HEK293 (cell line): ENCODE results near the gene GTPBP6.

Source experiments
- BCL11A ChIP-seq: fragments of 450-650 bp; formaldehyde crosslinking; IDR thresholded peaks from 2 replicates; pipeline ENCODE4 v1.5.1; 2016; ENCODE audit warnings: low read depth, missing biosample characterization, missing genetic modification characterization
- CTCF ChIP-seq: fragments of 450-650 bp; formaldehyde crosslinking; IDR thresholded peaks from 2 replicates; pipeline ENCODE4 v1.5.1; 2016; ENCODE audit warnings: missing biosample characterization, missing genetic modification characterization
- TCF7L2 ChIP-seq: IDR thresholded peaks from 2 replicates; pipeline ENCODE4 v1.6.1; 2011; ENCODE audit warnings: low read depth, mild to moderate bottlenecking, inconsistent platforms, low read length, moderate library complexity, borderline replicate concordance
- ZNF138 ChIP-seq: fragments of 450-650 bp; formaldehyde crosslinking; IDR thresholded peaks from 2 replicates; pipeline ENCODE4 v1.5.1; 2016; ENCODE audit warnings: missing biosample characterization, missing genetic modification characterization, borderline replicate concordance
- ZNF791 ChIP-seq: fragments of 450-650 bp; formaldehyde crosslinking; IDR thresholded peaks from 2 replicates; pipeline ENCODE4 v1.5.1; 2016; ENCODE audit warnings: missing biosample characterization, missing genetic modification characterization
- TF ChIP-seq, protein P1 (sequence below): fragments of 450-650 bp; formaldehyde crosslinking; IDR thresholded peaks from 2 replicates; pipeline ENCODE4 v1.5.1; 2017; ENCODE audit warnings: missing biosample characterization, missing genetic modification characterization

GRCh38 chrX:355329-356050, 36.9 kb upstream of the GTPBP6 start:
- TF ChIP-seq BCL11A (tag by site-specific recombination) (no peak), ZNF791 (tag by site-specific recombination) (no peak), CTCF (tag by site-specific recombination) (no peak), ZNF138 (tag by site-specific recombination) (no peak), TCF7L2 (no peak)
- TF ChIP-seq, protein P1, sequence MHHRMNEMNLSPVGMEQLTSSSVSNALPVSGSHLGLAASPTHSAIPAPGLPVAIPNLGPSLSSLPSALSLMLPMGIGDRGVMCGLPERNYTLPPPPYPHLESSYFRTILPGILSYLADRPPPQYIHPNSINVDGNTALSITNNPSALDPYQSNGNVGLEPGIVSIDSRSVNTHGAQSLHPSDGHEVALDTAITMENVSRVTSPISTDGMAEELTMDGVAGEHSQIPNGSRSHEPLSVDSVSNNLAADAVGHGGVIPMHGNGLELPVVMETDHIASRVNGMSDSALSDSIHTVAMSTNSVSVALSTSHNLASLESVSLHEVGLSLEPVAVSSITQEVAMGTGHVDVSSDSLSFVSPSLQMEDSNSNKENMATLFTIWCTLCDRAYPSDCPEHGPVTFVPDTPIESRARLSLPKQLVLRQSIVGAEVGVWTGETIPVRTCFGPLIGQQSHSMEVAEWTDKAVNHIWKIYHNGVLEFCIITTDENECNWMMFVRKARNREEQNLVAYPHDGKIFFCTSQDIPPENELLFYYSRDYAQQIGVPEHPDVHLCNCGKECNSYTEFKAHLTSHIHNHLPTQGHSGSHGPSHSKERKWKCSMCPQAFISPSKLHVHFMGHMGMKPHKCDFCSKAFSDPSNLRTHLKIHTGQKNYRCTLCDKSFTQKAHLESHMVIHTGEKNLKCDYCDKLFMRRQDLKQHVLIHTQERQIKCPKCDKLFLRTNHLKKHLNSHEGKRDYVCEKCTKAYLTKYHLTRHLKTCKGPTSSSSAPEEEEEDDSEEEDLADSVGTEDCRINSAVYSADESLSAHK = no peak
